RWPE2 (cell line): ENCODE results near the gene CEP164.

Experiments
- ATAC-seq: fragments of 200-7000 bp; cut with Tn5 transposase; 3 replicates; pipeline ENCODE4 v1.9.1; 2021; ENCODE audit warnings: low read depth
- DNase-seq: peaks from one replicate; pipeline ENCODE4 v3.0.0-alpha.2; 2020; ENCODE audit warnings: low spot score
- H3K27ac ChIP-seq: fragments of 450-650 bp; 2 replicates; pipeline ENCODE4 v1.5.1; 2017; ENCODE audit warnings: mild to moderate bottlenecking; ENCODE audit not compliant: poor library complexity, severe bottlenecking
- H3K27me3 ChIP-seq: fragments of 250-450 bp; sonication (Bioruptor Pico); 2 replicates; pipeline ENCODE4 v1.5.1; 2021; ENCODE audit warnings: mild to moderate bottlenecking, moderate library complexity; ENCODE audit not compliant: insufficient read depth, poor library complexity, severe bottlenecking
- H3K36me3 ChIP-seq: fragments of 250-450 bp; sonication (Bioruptor Pico); 2 replicates; pipeline ENCODE4 v1.5.1; 2020; ENCODE audit warnings: low read depth, mild to moderate bottlenecking, moderate library complexity
- H3K4me1 ChIP-seq: fragments of 250-450 bp; sonication (Bioruptor Pico); 2 replicates; pipeline ENCODE4 v1.5.1; 2021; ENCODE audit warnings: mild to moderate bottlenecking, moderate library complexity; ENCODE audit not compliant: insufficient read depth, poor library complexity, severe bottlenecking
- H3K4me3 ChIP-seq: fragments of 250-450 bp; sonication (Bioruptor Pico); 2 replicates; pipeline ENCODE4 v1.5.1; 2021; ENCODE audit warnings: mild to moderate bottlenecking, moderate library complexity; ENCODE audit not compliant: severe bottlenecking
- H3K9me3 ChIP-seq: fragments of 250-450 bp; sonication (Bioruptor Pico); 2 replicates; pipeline ENCODE4 v1.5.1; 2021; ENCODE audit warnings: mild to moderate bottlenecking, moderate library complexity; ENCODE audit not compliant: severe bottlenecking
- CTCF ChIP-seq: fragments of 450-650 bp; IDR thresholded peaks from one replicate; pipeline ENCODE4 v1.5.1; 2017; ENCODE audit warnings: mild to moderate bottlenecking, moderate library complexity; ENCODE audit not compliant: poor library complexity, severe bottlenecking

Gene CEP164

GRCh38 chr11:117313828-117314768, 13.6 kb upstream of the CEP164 start:
- Histone ChIP-seq H3K36me3 (no peaks in the 10 kb centered on the region), H3K4me3 (no peak overlapping the region), H3K4me1 (no peaks in the 10 kb centered on the region), H3K9me3 (no peaks in the 10 kb centered on the region), H3K27ac (no peak overlapping the region), H3K27me3 (no peaks in the 10 kb centered on the region)
- no peak for TF ChIP-seq CTCF
- ATAC-seq (no peak), DNase-seq (no peak)

GRCh38 chr11:117314840-117315239, 12.8 kb upstream of the CEP164 start:
- Histone ChIP-seq H3K27ac (no peak overlapping the region), H3K4me3 (peak overlapping the region; percentile 85), H3K36me3 (no peaks in the 10 kb centered on the region), H3K9me3 (no peaks in the 10 kb centered on the region), H3K4me1 (no peaks in the 10 kb centered on the region), H3K27me3 (no peaks in the 10 kb centered on the region)
- ATAC-seq: no peak
- no peak for TF ChIP-seq CTCF
- no peak for DNase-seq

DNA sequence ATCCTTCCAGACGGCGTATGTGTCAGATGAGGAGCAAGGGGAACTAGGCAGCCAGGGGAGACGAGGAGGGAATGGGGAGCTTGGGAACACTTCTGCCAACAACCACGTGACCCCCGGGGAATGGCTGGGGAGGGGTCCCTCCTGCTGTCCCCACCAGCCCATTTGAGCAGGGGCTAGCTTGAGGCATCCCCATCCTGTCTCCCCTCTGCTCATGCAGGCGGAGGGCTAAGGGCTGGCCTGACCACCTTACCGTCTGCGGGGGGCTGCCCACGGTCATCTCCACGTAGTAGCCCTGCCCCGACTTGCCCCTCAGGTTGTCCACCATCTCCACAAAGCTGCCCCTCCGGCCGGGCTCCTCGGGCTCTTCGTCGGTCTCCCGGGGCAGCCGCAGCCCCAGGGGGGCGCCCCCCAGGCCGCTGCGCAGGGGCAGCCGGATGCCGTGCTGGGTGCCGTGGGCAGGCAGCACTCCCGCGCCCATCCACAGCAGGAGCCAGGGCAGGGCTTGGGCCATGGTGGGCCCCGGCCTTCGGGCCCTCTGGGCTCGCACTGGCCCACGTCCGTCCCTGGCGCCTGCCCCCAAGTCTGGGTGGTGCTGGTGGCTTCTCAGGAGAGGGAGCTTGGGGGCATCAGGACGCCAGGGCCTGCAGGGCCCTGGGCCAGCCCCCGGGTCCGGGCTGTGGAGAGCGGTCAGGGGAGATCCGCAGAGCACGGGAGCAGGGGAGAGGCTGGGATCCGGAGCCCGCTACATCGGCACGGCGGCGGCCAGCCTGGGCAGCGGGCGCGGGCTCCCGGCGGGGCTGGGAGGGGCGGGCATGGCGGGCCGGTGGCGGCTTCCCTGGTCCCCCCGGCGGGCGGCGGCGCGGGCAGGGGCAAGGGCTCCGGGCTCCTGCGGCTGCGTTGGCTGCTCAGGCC, 12.1 kb upstream of the CEP164 start:
- Histone ChIP-seq H3K36me3 (no peaks in the 10 kb centered on the region), H3K27ac (no peak overlapping the region), H3K9me3 (no peaks in the 10 kb centered on the region), H3K27me3 (no peaks in the 10 kb centered on the region), H3K4me3 (peak overlapping the region; percentile 85), H3K4me1 (no peaks in the 10 kb centered on the region)
- ATAC-seq (peak; percentile 48), DNase-seq (no peak)
- TF ChIP-seq CTCF: no peak

- ATAC-seq (peak; percentile 97), DNase-seq (peak; percentile 88)
- Histone ChIP-seq H3K27ac (no peak within 1 kb of the TSS), H3K4me3 (peak within 1 kb of the TSS; percentile 85), H3K27me3 (no peaks in the 10 kb centered on the region), H3K4me1 (no peaks in the 10 kb centered on the region), H3K36me3 (no peaks in the 10 kb centered on the region), H3K9me3 (no peaks in the 10 kb centered on the region)
- TF ChIP-seq CTCF: peak; percentile 57
Observed at GRCh38 chr11:117316197-117316961, 11.3 kb upstream of the CEP164 start, which contains the start of gene BACE1. Gene BACE1 (minus strand): TSS chr11:117316256. CDS start chr11:117315795, 461 bp downstream.
